ENCODE results near the gene CEACAM18.

- no peak for TF ChIP-seq CTCF (conservative IDR thresholded peaks at IDR 0.05; ENCODE audit: low read length)
- no peak for TF ChIP-seq EZH2phosphoT487 (IDR thresholded peaks at IDR 0.05; ENCODE audit: borderline replicate concordance)
Measured at GRCh38 chr19:51466723-51467122, 11.6 kb upstream of the CEACAM18 start.

All from Loucy (cell line).